Nephron progenitor cell (in vitro differentiated cells): ENCODE measurements around the gene UQCC3.

Experiments
- DNase-seq: peaks from one replicate; pipeline ENCODE4 v3.0.0; 2021
- H3K27ac Mint-ChIP-seq: 2 replicates; pipeline ENCODE4 v1.8.0; 2021; ENCODE audit warnings: mild to moderate bottlenecking, moderate library complexity, mixed read lengths
- H3K27me3 Mint-ChIP-seq: 2 replicates; pipeline ENCODE4 v1.8.0; 2021; ENCODE audit warnings: mild to moderate bottlenecking, low read depth, mixed read lengths; ENCODE audit not compliant: poor library complexity
- H3K36me3 Mint-ChIP-seq: 2 replicates; pipeline ENCODE4 v1.8.0; 2021; ENCODE audit warnings: low read depth, mixed read lengths
- H3K4me1 Mint-ChIP-seq: 2 replicates; pipeline ENCODE4 v1.8.0; 2021; ENCODE audit warnings: mixed read lengths
- H3K4me3 Mint-ChIP-seq: 2 replicates; pipeline ENCODE4 v1.8.0; 2021; ENCODE audit warnings: mild to moderate bottlenecking, moderate library complexity, mixed read lengths
- H3K9me3 Mint-ChIP-seq: 2 replicates; pipeline ENCODE4 v1.8.0; 2021; ENCODE audit warnings: mild to moderate bottlenecking, moderate library complexity, mixed read lengths
- CTCF ChIP-seq: fragments of 200-600 bp; sonication (generic); IDR thresholded peaks from 2 replicates; pipeline ENCODE4 v1.5.0; 2021; ENCODE audit warnings: antibody characterized with exemption

Gene UQCC3

GRCh38 chr11:62708793-62709192, 37.3 kb downstream of the UQCC3 start:
- no peak for DNase-seq

GRCh38 chr11:62709247-62710000, 38.0 kb downstream of the UQCC3 start:
- no peak for TF ChIP-seq CTCF
- Mint-ChIP-seq H3K27ac (peak overlapping the region; percentile 96), H3K4me1 (peaks cover 65% of the 10 kb centered on the region), H3K9me3 (no peaks in the 10 kb centered on the region), H3K27me3 (no peaks in the 10 kb centered on the region), H3K4me3 (peak overlapping the region; percentile 89), H3K36me3 (peaks cover 40% of the 10 kb centered on the region)
- peak; percentile 91 for DNase-seq

More at GRCh38 chr11:62708793-62709192, 37.3 kb downstream of the UQCC3 start:
- Mint-ChIP-seq H3K27ac (peak overlapping the region; percentile 96), H3K4me3 (peak overlapping the region; percentile 89), H3K4me1 (peaks cover 65% of the 10 kb centered on the region), H3K9me3 (no peaks in the 10 kb centered on the region), H3K27me3 (no peaks in the 10 kb centered on the region), H3K36me3 (peaks cover 36% of the 10 kb centered on the region)
- no peak for TF ChIP-seq CTCF

GRCh38 chr11:62710001-62710345, 38.5 kb downstream of the UQCC3 start:
- H3K4me3 Mint-ChIP-seq: peak overlapping the region; percentile 89

GRCh38 chr11:62712276-62712812, 40.9 kb downstream of the UQCC3 start:
- Mint-ChIP-seq H3K36me3 (peaks cover 68% of the 10 kb centered on the region), H3K27me3 (no peaks in the 10 kb centered on the region), H3K4me1 (peaks cover 45% of the 10 kb centered on the region), H3K27ac (peak overlapping the region; percentile 24), H3K4me3 (no peak overlapping the region), H3K9me3 (no peaks in the 10 kb centered on the region)
- no peak for TF ChIP-seq CTCF
- no peak for DNase-seq

More at GRCh38 chr11:62710001-62710345, 38.5 kb downstream of the UQCC3 start:
- Mint-ChIP-seq H3K27me3 (no peaks in the 10 kb centered on the region), H3K9me3 (no peaks in the 10 kb centered on the region), H3K4me1 (peaks cover 64% of the 10 kb centered on the region), H3K27ac (peak overlapping the region; percentile 96), H3K36me3 (peaks cover 45% of the 10 kb centered on the region)
- DNase-seq: no peak
- no peak for TF ChIP-seq CTCF

GRCh38 chr11:62712861-62713260, 41.4 kb downstream of the UQCC3 start:
- no peaks in the 10 kb centered on the region for H3K9me3 Mint-ChIP-seq
- H3K27ac Mint-ChIP-seq: peak overlapping the region; percentile 97
- peaks cover 73% of the 10 kb centered on the region for H3K36me3 Mint-ChIP-seq
- no peak for DNase-seq
- TF ChIP-seq CTCF: no peak
- H3K4me1 Mint-ChIP-seq: peaks cover 41% of the 10 kb centered on the region
- H3K27me3 Mint-ChIP-seq: no peaks in the 10 kb centered on the region
- no peak overlapping the region for H3K4me3 Mint-ChIP-seq

GRCh38 chr11:62713343-62713742, 41.9 kb downstream of the UQCC3 start:
- Mint-ChIP-seq H3K4me3 (no peak overlapping the region), H3K27me3 (no peaks in the 10 kb centered on the region), H3K9me3 (no peaks in the 10 kb centered on the region), H3K36me3 (peaks cover 78% of the 10 kb centered on the region), H3K27ac (peak overlapping the region; percentile 97), H3K4me1 (peaks cover 36% of the 10 kb centered on the region)
- TF ChIP-seq CTCF: no peak
- no peak for DNase-seq
